HepG2 (cell line): ENCODE results near the gene GATB. TPM values are rescaled to one million over a fixed set of nuclear protein-coding genes. Genes with fewer than 3 reads are reported as not detected.

Experiments used
- ATAC-seq: fragments of 200-7000 bp; cut with Tn5 transposase; 3 replicates; pipeline ENCODE4 v1.9.1; 2020; ENCODE audit warnings: mild to moderate bottlenecking, moderate library complexity
- BruUV-seq: library from RNA; stranded (reverse); fragments of 400-500 nt; replicated peaks from 2 replicates; lab custom pipeline; 2021; lab: Mats Ljungman, UMichigan
- CTCF ChIA-PET: fragments of 300-600 bp; formaldehyde crosslinking; extraction: SDS; loops from one replicate; lab custom pipeline; 2021; ENCODE audit warnings: low total read pairs, inconsistent platforms, low intra/inter-chr PET ratio; lab: Yijun Ruan, JAX
- POLR2A ChIA-PET: fragments of 350-600 bp; sonication (Branson Sonifier 250); formaldehyde crosslinking; loops from one replicate; lab custom pipeline; 2020; ENCODE audit warnings: antibody characterized with exemption, inconsistent platforms; lab: Yijun Ruan, JAX
- DNase-seq: peaks from one replicate; pipeline ENCODE4 v3.0.0-alpha.2; 2015; ENCODE audit warnings: low spot score
- FAIRE-seq: peaks from 3 replicates; lab custom pipeline; 2011; peaks lifted over from hg19 to GRCh38; lab: Jason Lieb, UNC
- H2AFZ ChIP-seq: one replicate; pipeline ENCODE4 v1.6.1; 2011; ENCODE audit warnings: low read length, inconsistent platforms
- H3K27ac ChIP-seq: fragments of 300-600 bp; 3 replicates; pipeline ENCODE4 v1.8.0; 2011; ENCODE audit warnings: mixed run types, mild to moderate bottlenecking, mixed read lengths, low read length, inconsistent platforms; ENCODE audit not compliant: insufficient read depth; ENCODE audit errors: extremely low read length
- H3K27me3 ChIP-seq, 2 experiments: fragments of 200-600 bp in 1 of 2; 2 replicates in 1 of 2; 3 replicates in 1 of 2; pipeline versions ENCODE4 v1.6.0 to v1.8.0; 2011; ENCODE audit warnings: low read length in 2 of 2, mild to moderate bottlenecking in 2 of 2, moderate library complexity in 2 of 2, inconsistent platforms in 1 of 2; ENCODE audit not compliant: insufficient read depth in 2 of 2, control insufficient read depth in 1 of 2
- H3K36me3 ChIP-seq, 2 experiments: fragments of 200-600 bp in 1 of 2; replicated peaks in 1 of 2; 2 replicates in 1 of 2; 3 replicates in 1 of 2; pipeline versions ENCODE4 v1.5.1 to v1.8.0; 2011; ENCODE audit warnings: low read length in 2 of 2, inconsistent platforms in 1 of 2; ENCODE audit not compliant: insufficient read depth in 2 of 2, control insufficient read depth in 1 of 2
- H3K4me1 ChIP-seq: 2 replicates; pipeline ENCODE4 v1.5.1; 2012; ENCODE audit warnings: low read length, inconsistent platforms; ENCODE audit not compliant: insufficient read depth
- H3K4me2 ChIP-seq: 2 replicates; pipeline ENCODE4 v1.6.0; 2011; ENCODE audit warnings: low read depth, low read length, inconsistent platforms
- H3K4me3 ChIP-seq, 3 experiments: fragments of 200-600 bp in 1 of 3; sonication (generic), shearing (Covaris generic) in 1 of 3; replicated peaks in 1 of 3; 2 replicates each; pipeline ENCODE4 v1.5.1; 2011 to 2016; ENCODE audit warnings: low read length in 3 of 3, inconsistent platforms in 2 of 3, low read depth in 2 of 3, mild to moderate bottlenecking in 2 of 3, control low read depth in 1 of 3, mixed read lengths in 1 of 3; ENCODE audit not compliant: insufficient read depth in 1 of 3
- H3K79me2 ChIP-seq: one replicate; pipeline ENCODE4 v1.6.1; 2011; ENCODE audit warnings: low read length, inconsistent platforms; ENCODE audit not compliant: insufficient read depth
- H3K9ac ChIP-seq: 2 replicates; pipeline ENCODE4 v1.6.0; 2011; ENCODE audit warnings: mild to moderate bottlenecking, low read depth, low read length, inconsistent platforms; ENCODE audit not compliant: insufficient read depth
- H3K9me3 ChIP-seq: 2 replicates; pipeline ENCODE4 v1.5.1; 2012; ENCODE audit warnings: mild to moderate bottlenecking, low read length
- H4K20me1 ChIP-seq: 2 replicates; pipeline ENCODE4 v1.6.0; 2011; ENCODE audit warnings: inconsistent platforms, mild to moderate bottlenecking, low read length, moderate library complexity; ENCODE audit not compliant: insufficient read depth
- BCL3 ChIP-seq: sonication (generic); formaldehyde crosslinking; IDR thresholded peaks from 2 replicates; pipeline ENCODE4 v1.5.1; 2020; ENCODE audit warnings: mild to moderate bottlenecking, missing genetic modification reagents, moderate library complexity
- FOXJ3 ChIP-seq: sonication (generic); formaldehyde crosslinking; IDR thresholded peaks from 2 replicates; pipeline ENCODE4 v1.4.0; 2020; ENCODE audit warnings: missing genetic modification reagents, mild to moderate bottlenecking, borderline replicate concordance
- IKZF5 ChIP-seq: IDR thresholded peaks from 2 replicates; pipeline ENCODE4 v1.6.1; 2018; ENCODE audit warnings: missing genetic modification reagents, mild to moderate bottlenecking, missing compliant biosample characterization
- JDP2 ChIP-seq: sonication (generic); formaldehyde crosslinking; IDR thresholded peaks from 2 replicates; pipeline ENCODE4 v1.8.1; 2022; ENCODE audit warnings: missing genetic modification reagents, borderline replicate concordance
- POLR2G ChIP-seq: fragments of 200-400 bp; formaldehyde crosslinking; IDR thresholded peaks from 2 replicates; pipeline ENCODE4 v1.6.1; 2018; ENCODE audit warnings: mild to moderate bottlenecking, low read depth, low read length, moderate library complexity
- ZNF570 ChIP-seq: sonication (generic); formaldehyde crosslinking; IDR thresholded peaks from 2 replicates; pipeline ENCODE4 v1.4.0; 2020; ENCODE audit warnings: mild to moderate bottlenecking, missing genetic modification reagents, borderline replicate concordance
- WGBS: methylation state at CpG from one replicate; pipeline ENCODE4 v1.1.6; 2017; ENCODE audit warnings: low lambda C conversion rate; 5-methylcytosine and 5-hydroxymethylcytosine counted together
- in situ Hi-C: cut with HindIII; loops from 2 replicates; pipeline ENCODE4 v1.10.0; 2017; ENCODE audit warnings: low pct_unique_long_range_greater_than_20kb; ENCODE audit not compliant: extremely low pct_ligation_motif_present
- intact Hi-C: fragments of 100-400 bp; cut with micrococcal nuclease; formaldehyde crosslinking; loops from one replicate; pipeline ENCODE4 v1.10.0; 2022; ENCODE audit not compliant: unreplicated experiment
- polyA plus RNA-seq, 8 experiments: library from polyadenylated mRNA; depleted of rRNA in 3 of 8; stranded (reverse) in 7 of 8; unstranded in 1 of 8; fragments of >200 nt; fragmentation: Illumina TruSeq in 4 of 8; extraction: Trizol in 4 of 8; gene quantifications; 2 replicates each; pipeline versions ENCODE4 v1.2.1 to v1.2.3, GENCODE V29; 2011 to 2016; ENCODE audit warnings: low read depth in 4 of 8, missing spikeins in 1 of 8, mixed read lengths in 1 of 8; ENCODE audit not compliant: insufficient read depth in 1 of 8
- total RNA-seq, 5 experiments: library from RNA; depleted of rRNA; stranded (reverse); fragments of >200 nt; fragmentation: Illumina TruSeq; extraction: Trizol; gene quantifications; 2 replicates each; pipeline ENCODE4 v1.2.3, GENCODE V29; 2016; ENCODE audit warnings: low read depth in 1 of 5
- TF ChIP-seq, protein P1 (sequence below): sonication (generic); formaldehyde crosslinking; IDR thresholded peaks from 2 replicates; pipeline ENCODE4 v1.5.0; 2020; ENCODE audit warnings: mild to moderate bottlenecking, missing genetic modification reagents

GATB gene
- total and polyA plus RNA-seq, 2 of the 13 experiments (the other 11 are each of a cell fraction or from before 2014, with no cell fraction given): 32.3 to 32.4 TPM

- TF ChIP-seq BCL3 (CRISPR knock-in tag) (no peak), POLR2G (no peak), JDP2 (CRISPR knock-in tag) (no peak)
Observed at GRCh38 chr4:151640381-151640780, 120.4 kb downstream of the GATB start (continued).

DNA sequence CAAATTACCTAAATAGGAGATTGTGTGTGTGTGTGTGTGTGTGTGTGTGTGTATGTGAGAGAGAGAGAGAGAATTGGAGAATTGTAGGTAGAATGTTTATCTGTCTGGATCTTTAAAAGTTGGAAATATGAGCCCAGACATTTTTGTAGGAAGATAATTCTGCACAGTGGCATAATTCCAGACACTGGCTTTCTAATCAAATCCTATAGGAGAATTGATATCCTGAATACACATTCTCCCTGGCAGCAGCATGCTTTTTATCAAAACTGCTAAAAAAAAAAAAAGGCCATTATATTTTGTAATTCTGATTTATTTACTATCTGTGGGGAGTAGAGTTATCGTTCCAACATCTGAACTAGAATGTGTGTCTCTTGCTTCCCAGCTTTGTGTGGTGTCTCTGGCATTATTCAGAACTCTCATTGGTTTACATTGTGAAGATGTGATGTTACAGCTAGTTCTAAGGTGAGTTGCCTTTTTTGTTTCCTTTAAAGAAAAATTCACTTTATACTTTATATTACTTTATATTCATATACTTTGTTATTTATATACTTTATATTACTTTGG is 122.4 kb downstream of the GATB start:
- H3K79me2 ChIP-seq: no peaks in the 10 kb centered on the region
- DNase-seq (no peak), ATAC-seq (no peak), FAIRE-seq (no peak)
- in situ Hi-C loops: no loop called here
- 84% methylated on average over 1 of the region's 1 CpG for WGBS
- H3K27ac ChIP-seq: no peak overlapping the region
- no peaks in the 10 kb centered on the region for H3K9me3 ChIP-seq
- no peak overlapping the region for H2AFZ ChIP-seq
- no peaks in the 10 kb centered on the region for H3K27me3 ChIP-seq
- H3K4me3 ChIP-seq: no peak overlapping the region
- ChIA-PET POLR2A (no interaction called here), CTCF (no interaction called here)
- H3K4me2 ChIP-seq: no peak overlapping the region
- TF ChIP-seq IKZF5 (no peak), FOXJ3 (CRISPR knock-in tag) (no peak), ZNF570 (no peak)
- TF ChIP-seq, protein P1, sequence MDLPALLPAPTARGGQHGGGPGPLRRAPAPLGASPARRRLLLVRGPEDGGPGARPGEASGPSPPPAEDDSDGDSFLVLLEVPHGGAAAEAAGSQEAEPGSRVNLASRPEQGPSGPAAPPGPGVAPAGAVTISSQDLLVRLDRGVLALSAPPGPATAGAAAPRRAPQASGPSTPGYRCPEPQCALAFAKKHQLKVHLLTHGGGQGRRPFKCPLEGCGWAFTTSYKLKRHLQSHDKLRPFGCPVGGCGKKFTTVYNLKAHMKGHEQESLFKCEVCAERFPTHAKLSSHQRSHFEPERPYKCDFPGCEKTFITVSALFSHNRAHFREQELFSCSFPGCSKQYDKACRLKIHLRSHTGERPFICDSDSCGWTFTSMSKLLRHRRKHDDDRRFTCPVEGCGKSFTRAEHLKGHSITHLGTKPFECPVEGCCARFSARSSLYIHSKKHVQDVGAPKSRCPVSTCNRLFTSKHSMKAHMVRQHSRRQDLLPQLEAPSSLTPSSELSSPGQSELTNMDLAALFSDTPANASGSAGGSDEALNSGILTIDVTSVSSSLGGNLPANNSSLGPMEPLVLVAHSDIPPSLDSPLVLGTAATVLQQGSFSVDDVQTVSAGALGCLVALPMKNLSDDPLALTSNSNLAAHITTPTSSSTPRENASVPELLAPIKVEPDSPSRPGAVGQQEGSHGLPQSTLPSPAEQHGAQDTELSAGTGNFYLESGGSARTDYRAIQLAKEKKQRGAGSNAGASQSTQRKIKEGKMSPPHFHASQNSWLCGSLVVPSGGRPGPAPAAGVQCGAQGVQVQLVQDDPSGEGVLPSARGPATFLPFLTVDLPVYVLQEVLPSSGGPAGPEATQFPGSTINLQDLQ (CRISPR knock-in tag): no peak
- intact Hi-C loops: no loop called here
- H3K4me1 ChIP-seq: no peaks in the 10 kb centered on the region
- H4K20me1 ChIP-seq: no peaks in the 10 kb centered on the region
- no TSS peak for BruUV-seq
- H3K36me3 ChIP-seq: no peaks in the 10 kb centered on the region
- no peak overlapping the region for H3K9ac ChIP-seq
